Activated naive CD4-positive, alpha-beta T cell (primary cell): ENCODE results near the gene MKI67.
"Not testable (repeated sequence)": the region's sequence is repeated elsewhere in the genome, so short reads cannot be mapped to it uniquely, and the experiment has no call there.

ENCODE experiments used
- DNase-seq, 4 experiments: peaks; one replicate each; lab custom pipeline; 2025; lab: John Stamatoyannopoulos, UW

The MKI67 gene

GRCh38 chr10:128125944-128126764 is at the start of gene MKI67:
Gene MKI67, minus strand, starts transcription at chr10:128126423. Its CDS starts 756 bp downstream, at chr10:128125667.
- DNase-seq: peak; percentile 69 to 85 (median 82)

GRCh38 chr10:128174581-128175559 is 48.6 kb upstream of the MKI67 start:
- no peak for DNase-seq

- no peak for DNase-seq
These were observed 47.2 kb upstream of the MKI67 start for GRCh38 chr10:128173386-128173785.

GRCh38 chr10:128172756-128173155 is 46.5 kb upstream of the MKI67 start:
- no peak for DNase-seq

GRCh38 chr10:128169811-128170379 is 43.7 kb upstream of the MKI67 start:
- no peak for DNase-seq

GRCh38 chr10:128167926-128168520 is 41.8 kb upstream of the MKI67 start:
- DNase-seq: no peak

GRCh38 chr10:128167123-128167522 is 40.9 kb upstream of the MKI67 start:
- DNase-seq: not testable (repeated sequence)

- DNase-seq: no peak
These were observed 39.9 kb upstream of the MKI67 start for GRCh38 chr10:128166151-128166550.

- no peak for DNase-seq
These were observed 39.3 kb upstream of the MKI67 start for GRCh38 chr10:128165536-128165935.

- DNase-seq: no peak
These were observed 37.5 kb upstream of the MKI67 start for GRCh38 chr10:128163701-128164100.

GRCh38 chr10:128161031-128161430 is 34.8 kb upstream of the MKI67 start:
- DNase-seq: no peak

GRCh38 chr10:128160297-128160711 is 34.1 kb upstream of the MKI67 start:
- no peak for DNase-seq

GRCh38 chr10:128158021-128158795 is 32.0 kb upstream of the MKI67 start:
- no peak for DNase-seq

- no peak for DNase-seq
These were observed 31.0 kb upstream of the MKI67 start for GRCh38 chr10:128156999-128157755.

GRCh38 chr10:128152741-128153580 is 26.7 kb upstream of the MKI67 start:
- no peak for DNase-seq

GRCh38 chr10:128151031-128151430 is 24.8 kb upstream of the MKI67 start:
- no peak for DNase-seq

- DNase-seq: no peak
These were observed 24.3 kb upstream of the MKI67 start for GRCh38 chr10:128150561-128150960.

GRCh38 chr10:128150045-128150493 is 23.8 kb upstream of the MKI67 start:
- peak; percentile 33 to 78 (median 45) for DNase-seq

GRCh38 chr10:128149267-128150014 is 23.2 kb upstream of the MKI67 start:
- DNase-seq: no peak
